Common myeloid progenitor, CD34-positive (primary cell): Measurements from ENCODE around the gene NSDHL.
A peak's percentile ranks its signal among the peaks of the same experiment; 100 is the strongest.
"Not testable (repeated sequence)": the region's sequence is repeated elsewhere in the genome, so short reads cannot be mapped to it uniquely, and the experiment has no call there.

Source experiments
- CTCF ChIA-PET: fragments of 350-600 bp; sonication (Branson Sonifier 250); formaldehyde crosslinking; loops from one replicate; lab custom pipeline; 2021; ENCODE audit warnings: antibody characterized with exemption; lab: Charles Lee
- POLR2A ChIA-PET: fragments of 350-600 bp; sonication (Branson Sonifier 250); formaldehyde crosslinking; loops from one replicate; lab custom pipeline; 2021; ENCODE audit warnings: antibody characterized with exemption; lab: Charles Lee
- DNase-seq, 3 donors: peaks; one replicate each; pipeline versions ENCODE4 v3.0.0 to v3.0.0-alpha.2; 2013
- H3K27ac ChIP-seq, 2 experiments: 1 replicate in 1 of 2; 2 replicates in 1 of 2; pipeline ENCODE4 v1.7.0; 2013; ENCODE audit warnings: inconsistent platforms in 2 of 2, low read length in 2 of 2, mild to moderate bottlenecking in 2 of 2, low read depth in 1 of 2, moderate library complexity in 1 of 2; ENCODE audit not compliant: severe bottlenecking in 2 of 2, insufficient read depth in 1 of 2, poor library complexity in 1 of 2
- H3K27me3 ChIP-seq, 5 experiments: replicated peaks in 2 of 5; 1 replicate in 3 of 5; 2 replicates in 2 of 5; pipeline versions ENCODE4 v1.6.1 to v1.7.0; 2013; ENCODE audit warnings: low read length in 4 of 5, mild to moderate bottlenecking in 2 of 5, moderate library complexity in 2 of 5, inconsistent platforms in 1 of 5; ENCODE audit not compliant: insufficient read depth in 5 of 5, control insufficient read depth in 4 of 5
- H3K36me3 ChIP-seq, 4 experiments: 1 replicate in 2 of 4; 2 replicates in 2 of 4; pipeline versions ENCODE4 v1.6.1 to v1.7.0; 2013; ENCODE audit warnings: low read length in 3 of 4, control low read depth in 1 of 4, mild to moderate bottlenecking in 1 of 4; ENCODE audit not compliant: control insufficient read depth in 4 of 4, insufficient read depth in 4 of 4
- H3K4me1 ChIP-seq, 4 experiments: 1 replicate in 3 of 4; 2 replicates in 1 of 4; pipeline versions ENCODE4 v1.6.1 to v1.7.1; 2013; ENCODE audit warnings: low read length in 3 of 4, mild to moderate bottlenecking in 3 of 4, control low read depth in 1 of 4, inconsistent platforms in 1 of 4, moderate library complexity in 1 of 4; ENCODE audit not compliant: control insufficient read depth in 4 of 4, insufficient read depth in 4 of 4; ENCODE audit errors: control extremely low read depth in 1 of 4
- H3K4me3 ChIP-seq, 7 experiments: 1 replicate in 4 of 7; 2 replicates in 3 of 7; pipeline versions ENCODE4 v1.5.1 to v1.7.0; 2013; ENCODE audit warnings: mild to moderate bottlenecking in 7 of 7, low read length in 6 of 7, moderate library complexity in 6 of 7, inconsistent platforms in 2 of 7, low read depth in 2 of 7, control low read depth in 1 of 7; ENCODE audit not compliant: insufficient read depth in 4 of 7, control insufficient read depth in 1 of 7; ENCODE audit errors: extremely low read depth in 1 of 7
- H3K9me3 ChIP-seq, 5 experiments: 1 replicate in 4 of 5; 2 replicates in 1 of 5; pipeline versions ENCODE4 v1.6.1 to v1.7.1; 2013; ENCODE audit warnings: low read length in 4 of 5, mild to moderate bottlenecking in 2 of 5, inconsistent platforms in 1 of 5, low read depth in 1 of 5, moderate library complexity in 1 of 5; ENCODE audit not compliant: control insufficient read depth in 4 of 5, insufficient read depth in 2 of 5; ENCODE audit errors: control extremely low read depth in 1 of 5
- WGBS: methylation state at CpG from one replicate; pipeline ENCODE4 v1.1.5; 2013; ENCODE audit not compliant: insufficient coverage; 5-methylcytosine and 5-hydroxymethylcytosine counted together

Gene NSDHL

DNA sequence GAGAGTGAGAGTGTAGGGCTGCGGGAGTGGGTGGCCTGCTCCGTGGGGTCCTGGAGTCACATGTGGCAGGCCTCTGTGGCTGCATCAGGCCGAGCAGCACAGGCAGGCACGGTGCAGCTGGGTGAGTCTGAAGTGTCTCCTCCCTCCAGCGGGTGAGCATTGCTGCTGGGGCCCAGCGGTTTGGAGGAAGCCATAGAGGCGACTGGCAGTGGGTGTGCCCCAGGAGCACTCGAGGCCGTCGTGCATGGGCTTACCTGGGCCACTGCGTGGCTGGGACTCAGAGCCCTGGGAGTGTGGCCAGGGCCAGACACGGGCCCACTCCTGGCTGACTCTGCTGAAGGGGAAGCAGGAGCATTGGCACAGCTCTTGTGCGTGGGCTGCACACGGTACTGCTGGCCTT is 77.6 kb downstream of the NSDHL start:
- H3K27me3 ChIP-seq, result peaks cover 0 to 6% (median 0%) of the 10 kb centered on the region in 5 experiments
- peaks cover 0 to 17% (median 6%) of the 10 kb centered on the region in 4 experiments for H3K4me1 ChIP-seq
- ChIA-PET POLR2A (no interaction called here), CTCF (interaction anchor here (0.8 kb wide), 1 partner anchor 17 kb away, joined by 3 read pairs; no protein-coding TSS in a partner anchor)
- no peak overlapping the region for H3K4me3 ChIP-seq
- 82% methylated on average over 14 of the region's 14 CpGs for WGBS
- no peak for DNase-seq
- H3K9me3 ChIP-seq, result no peaks in the 10 kb centered on the region
- no peaks in the 10 kb centered on the region for H3K36me3 ChIP-seq
- no peak overlapping the region for H3K27ac ChIP-seq

DNA sequence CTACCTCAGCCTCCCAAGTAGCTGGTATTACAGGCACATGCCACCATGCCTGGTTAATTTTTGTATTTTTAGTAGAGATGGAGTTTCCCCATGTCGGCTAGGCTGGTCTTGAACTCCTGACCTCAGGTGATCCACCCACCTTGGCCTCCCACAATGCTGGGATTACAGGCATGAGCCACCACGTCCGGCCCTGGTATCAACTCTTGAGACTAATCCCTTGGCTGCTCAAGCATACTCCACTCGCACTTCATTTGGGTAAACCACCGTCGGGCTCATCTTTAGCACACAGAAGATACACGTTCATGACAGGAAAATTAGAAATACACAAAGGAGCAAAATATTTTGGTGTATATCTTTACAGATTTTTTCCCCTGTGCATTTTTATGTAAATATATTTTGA is 79.2 kb downstream of the NSDHL start:
- H3K27ac ChIP-seq, H3K27me3 ChIP-seq, H3K36me3 ChIP-seq, DNase-seq, CTCF ChIA-PET, POLR2A ChIA-PET, H3K9me3 ChIP-seq, H3K4me3 ChIP-seq: not testable (repeated sequence)
- 80% methylated on average over 1 of the region's 7 CpGs for WGBS
- H3K4me1 ChIP-seq, result peaks cover 0 to 28% (median 11%) of the 10 kb centered on the region in 4 experiments

DNA sequence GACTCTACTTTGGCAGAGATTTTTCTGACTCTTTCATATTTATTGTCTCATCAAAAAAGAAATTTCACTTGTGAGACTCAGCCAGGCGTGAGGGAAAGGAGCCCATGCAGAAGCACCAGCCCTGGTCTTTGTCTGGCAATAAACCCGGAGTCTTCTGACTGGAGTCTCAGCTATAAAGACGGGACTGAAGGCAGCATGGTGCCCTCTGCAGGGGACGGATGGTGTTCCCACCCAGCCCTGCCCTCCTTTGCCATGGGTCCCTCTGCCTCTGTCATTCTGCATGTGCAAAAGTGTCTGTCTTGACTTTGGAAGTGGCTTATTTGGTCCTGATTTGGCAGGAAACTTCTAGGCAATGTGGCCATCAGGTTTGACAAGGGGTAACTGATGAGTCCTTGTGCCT is 81.2 kb downstream of the NSDHL start:
- Histone ChIP-seq H3K9me3 (no peaks in the 10 kb centered on the region), H3K36me3 (no peaks in the 10 kb centered on the region), H3K27ac (no peak overlapping the region), H3K4me1 (peaks cover 0 to 34% (median 11%) of the 10 kb centered on the region in 4 experiments), H3K27me3 (no peaks in the 10 kb centered on the region), H3K4me3 (no peak overlapping the region)
- POLR2A ChIA-PET, result no interaction called here
- WGBS, result 77% methylated on average over 4 of the region's 4 CpGs
- CTCF ChIA-PET, result interaction anchor here (1.0 to 4.1 kb wide), 3 partner anchors 8 to 86 kb away, joined by 3 to 44 read pairs (median 3); no protein-coding TSS in a partner anchor
- peak; percentile 18 to 76 (median 65) for DNase-seq

DNA sequence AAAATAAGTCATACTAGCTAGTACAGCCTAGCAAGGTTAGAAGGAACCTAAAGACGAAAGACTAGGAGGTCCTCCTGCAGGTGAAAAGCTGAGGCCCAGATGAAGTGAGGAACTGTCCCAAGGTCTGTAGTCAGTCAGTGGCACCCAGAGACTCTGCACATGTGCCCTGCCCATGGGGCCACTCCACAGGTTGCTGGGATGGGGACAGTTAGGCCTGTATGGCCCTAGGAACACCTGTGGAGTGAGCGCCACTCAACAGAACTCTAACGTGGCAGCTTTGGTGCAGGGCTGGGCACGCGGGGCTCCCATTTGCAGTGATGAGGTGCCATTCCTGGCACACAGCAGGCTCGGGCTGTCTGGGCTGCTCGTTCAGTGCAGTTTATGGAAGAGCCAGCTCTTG is 81.8 kb downstream of the NSDHL start:
- POLR2A ChIA-PET, result no interaction called here

DNA sequence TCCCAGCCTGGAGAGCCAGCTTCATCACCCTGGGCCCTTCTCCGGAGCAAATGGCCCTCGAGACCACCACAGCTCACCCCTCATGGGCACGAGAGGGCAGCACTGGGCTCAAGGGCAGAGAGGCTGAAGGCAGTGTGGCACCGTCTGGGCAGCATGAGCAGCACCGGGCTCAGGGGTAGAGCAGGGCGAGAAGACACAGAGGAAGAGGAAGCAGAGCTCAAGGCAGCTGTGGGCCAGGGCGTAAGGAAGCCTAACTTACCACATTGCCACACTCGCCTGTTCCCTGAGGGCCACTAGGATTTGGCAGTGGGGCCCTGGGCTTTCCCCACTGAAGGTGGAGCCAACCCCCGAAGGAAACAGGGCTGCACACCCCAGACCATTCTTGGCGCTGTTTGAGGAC is 82.5 kb downstream of the NSDHL start:
- POLR2A ChIA-PET, result no interaction called here
- Histone ChIP-seq H3K4me3 (no peak overlapping the region), H3K4me1 (peaks cover 0 to 44% (median 15%) of the 10 kb centered on the region in 4 experiments), H3K9me3 (no peaks in the 10 kb centered on the region), H3K36me3 (no peaks in the 10 kb centered on the region), H3K27ac (no peak overlapping the region), H3K27me3 (no peaks in the 10 kb centered on the region)
- WGBS, result 46% methylated on average over 7 of the region's 10 CpGs
- CTCF ChIA-PET, result interaction anchor here (1.2 to 6.7 kb wide), 6 partner anchors 9 to 31 kb away, joined by 3 to 73 read pairs (median 7); no protein-coding TSS in a partner anchor
- DNase-seq, result peak; percentile 28 to 73 (median 63)

More for the DNA sequence above, 81.8 kb downstream of the NSDHL start:
- Histone ChIP-seq H3K27me3 (no peaks in the 10 kb centered on the region), H3K4me3 (no peak overlapping the region), H3K27ac (no peak overlapping the region), H3K9me3 (no peaks in the 10 kb centered on the region), H3K4me1 (peaks cover 0 to 37% (median 11%) of the 10 kb centered on the region in 4 experiments), H3K36me3 (no peaks in the 10 kb centered on the region)
- WGBS, result 83% methylated on average over 7 of the region's 7 CpGs
- CTCF ChIA-PET, result interaction anchor here (1.0 to 6.7 kb wide), 7 partner anchors 8 to 87 kb away, joined by 3 to 73 read pairs (median 5); no protein-coding TSS in a partner anchor
- no peak for DNase-seq

DNA sequence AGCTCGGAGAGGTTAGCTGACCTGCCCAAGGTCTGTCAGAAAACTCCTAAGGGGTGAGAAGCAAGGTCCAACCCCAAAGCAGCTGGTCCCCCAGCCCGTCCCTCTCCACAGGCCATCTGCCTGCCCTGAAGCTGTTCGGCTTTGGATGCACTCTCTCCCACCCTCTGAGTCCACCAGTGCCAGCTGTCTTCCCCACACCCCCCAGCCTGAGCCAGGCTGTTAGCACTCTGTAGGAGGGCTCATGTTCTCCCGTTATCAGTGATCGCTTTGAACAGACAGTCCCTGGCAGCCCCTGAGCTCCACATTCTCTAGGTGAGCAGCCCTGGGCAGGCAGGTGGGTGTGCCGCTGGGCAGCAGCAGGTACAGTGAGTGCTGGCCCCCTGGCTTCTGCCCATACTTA is 83.0 kb downstream of the NSDHL start:
- Histone ChIP-seq H3K4me1 (peaks cover 0 to 50% (median 20%) of the 10 kb centered on the region in 4 experiments), H3K27me3 (no peaks in the 10 kb centered on the region), H3K4me3 (no peak overlapping the region), H3K36me3 (no peaks in the 10 kb centered on the region), H3K9me3 (no peaks in the 10 kb centered on the region), H3K27ac (no peak overlapping the region)
- ChIA-PET POLR2A (no interaction called here), CTCF (interaction anchor here (1.3 to 6.7 kb wide), 6 partner anchors 9 to 28 kb away, joined by 4 to 73 read pairs (median 7); no protein-coding TSS in a partner anchor)
- 86% methylated on average over 6 of the region's 6 CpGs for whole genome bisulfite sequencing
- DNase-seq, result no peak

- Histone ChIP-seq H3K4me1 (peaks cover 0 to 67% (median 28%) of the 10 kb centered on the region in 4 experiments), H3K4me3 (no peak overlapping the region), H3K27me3 (no peaks in the 10 kb centered on the region), H3K9me3 (no peaks in the 10 kb centered on the region), H3K27ac (no peak overlapping the region), H3K36me3 (no peaks in the 10 kb centered on the region)
- DNase-seq, result peak; percentile 56 to 75 (median 71)
- ChIA-PET POLR2A (no interaction called here), CTCF (interaction anchor here (1.0 to 6.7 kb wide), 5 partner anchors 11 to 19 kb away, joined by 3 to 73 read pairs (median 5); no protein-coding TSS in a partner anchor)
- 34% methylated on average over 12 of the region's 13 CpGs for WGBS
These were observed 84.8 kb downstream of the NSDHL start for GRCh38 chrX:152915541-152916241.
